ENCODE data around the gene PXDN.

Gene PXDN

GRCh38 chr2:1659951-1660565 is 84.3 kb downstream of the PXDN start:
- no peak for DNase-seq

- DNase-seq = no peak
Measured at GRCh38 chr2:1658394-1659151, 85.7 kb downstream of the PXDN start.

GRCh38 chr2:1656961-1657841 is 87.1 kb downstream of the PXDN start:
- DNase-seq = no peak

GRCh38 chr2:1656326-1656960 is 87.9 kb downstream of the PXDN start:
- DNase-seq = no peak

GRCh38 chr2:1655461-1655860 is 88.9 kb downstream of the PXDN start:
- DNase-seq = no peak

- DNase-seq = no peak
Measured at GRCh38 chr2:1654696-1655374, 89.5 kb downstream of the PXDN start.

GRCh38 chr2:1653956-1654695 is 90.2 kb downstream of the PXDN start:
- DNase-seq = no peak

GRCh38 chr2:1652034-1652790 is 92.1 kb downstream of the PXDN start:
- DNase-seq = no peak

GRCh38 chr2:1651121-1652033 is 92.9 kb downstream of the PXDN start:
- no peak for DNase-seq

- no peak for DNase-seq
Measured at GRCh38 chr2:1650085-1650872, 94.0 kb downstream of the PXDN start.

GRCh38 chr2:1649103-1650084 is 94.9 kb downstream of the PXDN start:
- DNase-seq = no peak

GRCh38 chr2:1648241-1649102 is 95.8 kb downstream of the PXDN start:
- DNase-seq = no peak

GRCh38 chr2:1647417-1648240 is 96.7 kb downstream of the PXDN start:
- DNase-seq = no peak

- DNase-seq = no peak
Measured at GRCh38 chr2:1645761-1646476, 98.4 kb downstream of the PXDN start.

GRCh38 chr2:1644427-1644826 is 99.9 kb downstream of the PXDN start:
- no peak for DNase-seq
